Measurements from ENCODE around the gene CCL16.

GRCh38 chr17:35944151-35944550 lies 37.1 kb downstream of the CCL16 start:
- TF ChIP-seq POLR2A (IDR thresholded peaks at IDR 0.05; ENCODE audit: low read depth) (no peak), CTCF (IDR thresholded peaks at IDR 0.05) (no peak)
